IPS DF 6.9 (cell line): ENCODE data around the gene SGPL1.

Experiments
- DNase-seq: peaks from one replicate; pipeline ENCODE4 v3.0.0-alpha.2; 2013; ENCODE audit warnings: low read depth, low spot score
- H3K27ac ChIP-seq: one replicate; pipeline ENCODE4 v1.5.1; 2013; ENCODE audit warnings: low read length, control low read depth
- H3K27me3 ChIP-seq: 2 replicates; pipeline ENCODE4 v1.6.1; 2013; ENCODE audit warnings: mild to moderate bottlenecking, low read length; ENCODE audit not compliant: control insufficient read depth, insufficient read depth
- H3K36me3 ChIP-seq: 2 replicates; pipeline ENCODE4 v1.6.1; 2013; ENCODE audit warnings: low read length; ENCODE audit not compliant: control insufficient read depth, insufficient read depth
- H3K4me1 ChIP-seq: 2 replicates; pipeline ENCODE4 v1.6.1; 2013; ENCODE audit warnings: low read length; ENCODE audit not compliant: control insufficient read depth, insufficient read depth
- H3K4me3 ChIP-seq: 2 replicates; pipeline ENCODE4 v1.5.1; 2013; ENCODE audit warnings: mild to moderate bottlenecking, low read length
- H3K9me3 ChIP-seq: 2 replicates; pipeline ENCODE4 v1.6.1; 2013; ENCODE audit warnings: low read length, inconsistent platforms; ENCODE audit not compliant: control insufficient read depth, insufficient read depth
- WGBS: extraction: QIAGEN DNeasy Blood & Tissue Kit; methylation state at CpG from one replicate; pipeline ENCODE4 v1.1.7; 2013; ENCODE audit warnings: mixed read lengths, missing lambda C conversion rate; ENCODE audit not compliant: insufficient read length, insufficient coverage; 5-methylcytosine and 5-hydroxymethylcytosine counted together

Gene SGPL1

GRCh38 chr10:70811881-70812280 lies 3.9 kb upstream of the SGPL1 start:
- no peaks in the 10 kb centered on the region for H3K36me3 ChIP-seq
- H3K4me3 ChIP-seq, result no peak overlapping the region
- H3K9me3 ChIP-seq, result no peaks in the 10 kb centered on the region
- H3K27ac ChIP-seq, result no peak overlapping the region
- DNase-seq, result no peak
- peaks cover under 1% of the 10 kb centered on the region; the same call in 1 of the 2 replicates for H3K4me1 ChIP-seq
- H3K27me3 ChIP-seq, result no peaks in the 10 kb centered on the region
- WGBS, result no CpG with 5 or more reads among the region's 3 CpGs

DNA sequence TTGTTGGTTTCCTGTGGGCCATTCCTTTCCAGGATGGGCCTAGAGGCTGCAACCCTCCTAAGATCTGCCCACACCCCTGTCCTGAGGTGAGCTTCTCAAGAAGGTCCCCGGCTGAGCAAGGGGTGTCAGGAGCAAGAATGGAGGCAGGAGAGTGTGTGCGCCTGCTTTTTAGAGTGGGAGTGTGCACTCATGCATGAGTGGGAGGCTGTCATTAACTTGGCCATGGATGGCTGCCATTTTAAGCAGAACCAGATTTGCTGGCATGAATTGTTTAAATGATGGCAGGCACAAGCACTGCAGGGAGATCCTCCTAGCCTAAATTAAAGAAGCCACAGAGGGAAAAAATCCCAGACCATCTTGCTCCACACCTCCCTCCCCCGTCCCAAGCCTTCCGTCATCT lies 2.9 kb upstream of the SGPL1 start:
- Histone ChIP-seq H3K27ac (no peak overlapping the region), H3K4me1 (no peaks in the 10 kb centered on the region), H3K9me3 (no peaks in the 10 kb centered on the region), H3K27me3 (no peaks in the 10 kb centered on the region), H3K4me3 (no peak overlapping the region), H3K36me3 (no peaks in the 10 kb centered on the region)
- whole genome bisulfite sequencing, result no CpG with 5 or more reads among the region's 4 CpGs
- DNase-seq, result no peak

GRCh38 chr10:70814126-70814525 lies 1.6 kb upstream of the SGPL1 start:
- Histone ChIP-seq H3K36me3 (no peaks in the 10 kb centered on the region), H3K4me3 (no peak overlapping the region), H3K9me3 (no peaks in the 10 kb centered on the region), H3K27ac (no peak overlapping the region), H3K27me3 (no peaks in the 10 kb centered on the region), H3K4me1 (no peaks in the 10 kb centered on the region)
- no peak for DNase-seq
- WGBS, result no CpG with 5 or more reads among the region's 4 CpGs

DNA sequence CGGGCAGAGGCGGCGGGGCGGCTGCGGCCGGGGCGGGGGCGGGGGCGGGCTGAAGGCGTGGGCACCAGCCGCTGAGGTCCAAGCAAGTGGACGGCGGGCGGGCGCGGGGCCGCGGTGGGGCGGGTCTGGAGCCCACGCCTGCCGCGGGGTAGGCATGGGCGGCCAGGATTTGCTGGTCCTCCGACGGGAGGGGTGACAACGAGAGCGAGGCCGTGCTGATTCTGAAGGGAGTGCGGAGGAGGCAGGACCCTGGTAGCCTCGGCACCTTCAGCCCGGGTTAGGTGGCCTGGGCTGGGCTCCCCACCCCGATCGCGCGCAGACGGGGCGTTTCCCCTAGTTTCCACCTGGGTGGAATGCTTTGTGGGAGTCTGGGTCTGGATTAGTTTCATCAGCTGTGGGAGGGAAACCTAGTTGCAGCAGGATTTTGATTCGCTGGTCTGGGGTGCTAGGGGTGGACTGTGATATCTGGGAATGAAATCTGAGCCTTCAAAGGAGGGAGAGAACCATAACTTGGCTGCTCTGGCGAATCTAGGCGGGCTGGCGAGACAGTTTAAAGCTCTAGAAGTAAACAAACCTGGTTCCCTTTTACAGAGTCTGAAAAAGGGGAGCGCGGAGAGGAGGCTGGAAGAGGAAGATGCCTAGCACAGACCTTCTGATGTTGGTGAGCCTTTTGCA lies 609 bp downstream of the SGPL1 start:
- no peaks in the 10 kb centered on the region; the same call in 1 of the 2 replicates for H3K36me3 ChIP-seq
- no CpG with 5 or more reads among the region's 43 CpGs for WGBS
- no peak overlapping the region for H3K27ac ChIP-seq
- peak overlapping the region; percentile 84 for H3K4me3 ChIP-seq
- no peaks in the 10 kb centered on the region for H3K9me3 ChIP-seq
- no peaks in the 10 kb centered on the region for H3K4me1 ChIP-seq
- DNase-seq, result no peak
- no peaks in the 10 kb centered on the region for H3K27me3 ChIP-seq

DNA sequence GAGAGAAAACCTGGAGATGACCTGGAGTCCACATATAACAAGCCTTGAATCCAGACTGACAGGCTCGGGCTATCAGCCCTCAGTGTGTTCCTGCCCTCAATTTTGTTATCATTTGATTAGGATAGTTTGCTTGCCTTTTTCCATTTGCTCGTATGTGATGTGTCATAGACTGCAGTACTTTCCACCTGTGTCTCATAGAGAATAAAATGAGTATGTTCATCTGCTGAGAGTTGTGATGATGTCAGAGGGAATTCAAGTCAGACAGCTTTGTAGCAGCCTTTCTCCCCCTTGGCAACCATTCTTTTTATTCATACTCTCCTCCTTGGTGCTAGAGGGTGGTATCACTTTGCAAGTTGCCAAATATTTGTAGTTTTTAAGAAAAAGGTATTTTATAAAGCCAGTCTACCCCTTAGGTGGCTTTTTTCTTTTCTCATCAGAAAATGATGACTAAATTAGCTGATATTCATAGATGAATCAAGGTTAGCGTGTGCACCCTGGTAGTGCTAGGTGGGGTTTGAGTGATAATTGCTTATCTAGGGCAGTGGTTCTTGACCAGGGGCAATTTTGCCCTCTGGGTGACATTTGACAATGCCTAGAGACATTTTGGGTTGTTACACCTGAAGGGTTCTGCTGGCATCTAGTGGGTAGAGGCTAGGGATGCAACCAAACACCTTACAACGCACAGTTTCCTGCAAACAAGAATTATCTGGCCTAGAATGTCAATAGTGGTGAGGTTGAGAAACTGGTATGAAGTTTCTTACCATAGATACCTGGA lies 5.4 kb downstream of the SGPL1 start:
- no peak overlapping the region for H3K27ac ChIP-seq
- H3K9me3 ChIP-seq, result no peaks in the 10 kb centered on the region
- WGBS, result no CpG with 5 or more reads among the region's 4 CpGs
- H3K27me3 ChIP-seq, result no peaks in the 10 kb centered on the region
- no peak overlapping the region for H3K4me3 ChIP-seq
- DNase-seq, result no peak
- no peaks in the 10 kb centered on the region; the same call in 1 of the 2 replicates for H3K36me3 ChIP-seq
- no peaks in the 10 kb centered on the region for H3K4me1 ChIP-seq

DNA sequence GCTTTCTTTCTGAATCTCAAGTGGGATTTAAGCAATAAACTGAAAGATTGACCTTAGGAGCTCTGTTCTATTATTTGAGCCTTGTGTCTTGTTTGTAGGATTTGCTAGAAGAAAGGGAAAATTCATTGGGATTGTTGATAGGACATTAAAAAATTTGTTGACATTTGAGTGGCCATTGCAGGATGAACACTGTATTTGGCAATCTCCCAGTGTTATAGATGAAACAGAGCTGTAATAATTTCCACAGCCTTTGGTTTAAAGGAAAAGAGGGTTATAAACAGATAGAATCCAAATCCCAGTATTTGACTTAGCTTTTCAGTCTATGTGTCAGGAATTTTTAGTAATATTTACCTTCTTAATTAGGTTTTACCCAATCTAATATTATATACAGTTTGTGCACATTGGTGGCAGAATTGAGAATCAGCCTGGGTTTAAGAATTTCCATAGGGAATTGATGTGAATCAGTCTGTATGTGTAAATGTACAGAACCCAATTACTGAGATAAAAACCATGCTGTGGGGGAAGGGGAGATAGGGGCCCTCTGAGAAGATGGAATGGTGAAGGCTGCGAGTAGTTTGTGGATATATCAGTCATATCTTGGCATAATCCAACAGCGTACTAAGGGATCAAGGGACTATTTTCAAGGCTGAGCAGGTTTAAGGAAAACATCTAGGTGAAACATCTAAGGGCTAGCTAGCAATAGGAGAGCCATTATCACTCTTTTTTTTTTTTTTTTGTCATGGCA lies 6.5 kb downstream of the SGPL1 start:
- no peak overlapping the region for H3K4me3 ChIP-seq
- DNase-seq, result no peak
- H3K36me3 ChIP-seq, result no peaks in the 10 kb centered on the region; the same call in 1 of the 2 replicates
- no CpG with 5 or more reads among the region's 2 CpGs for WGBS
- H3K4me1 ChIP-seq, result no peaks in the 10 kb centered on the region
- H3K27ac ChIP-seq, result no peak overlapping the region
- H3K9me3 ChIP-seq, result no peaks in the 10 kb centered on the region
- H3K27me3 ChIP-seq, result no peaks in the 10 kb centered on the region

- no peaks in the 10 kb centered on the region for H3K9me3 ChIP-seq
- H3K4me1 ChIP-seq, result no peaks in the 10 kb centered on the region
- no peaks in the 10 kb centered on the region for H3K27me3 ChIP-seq
- no peak for DNase-seq
- H3K4me3 ChIP-seq, result no peak overlapping the region
- H3K36me3 ChIP-seq, result peaks cover 2% of the 10 kb centered on the region; the same call in 1 of the 2 replicates
- H3K27ac ChIP-seq, result no peak overlapping the region
- no CpG with 5 or more reads among the region's 2 CpGs for WGBS
Measured at GRCh38 chr10:70827086-70827757, 11.5 kb downstream of the SGPL1 start.

GRCh38 chr10:70828923-70829322 lies 13.2 kb downstream of the SGPL1 start:
- DNase-seq, result no peak
- no peak overlapping the region for H3K4me3 ChIP-seq
- no CpG with 5 or more reads among the region's 4 CpGs for WGBS
- H3K4me1 ChIP-seq, result no peaks in the 10 kb centered on the region
- peaks cover 2% of the 10 kb centered on the region; the same call in 1 of the 2 replicates for H3K36me3 ChIP-seq
- no peaks in the 10 kb centered on the region for H3K9me3 ChIP-seq
- H3K27me3 ChIP-seq, result no peaks in the 10 kb centered on the region
- no peak overlapping the region for H3K27ac ChIP-seq

GRCh38 chr10:70829543-70829942 lies 13.8 kb downstream of the SGPL1 start:
- Histone ChIP-seq H3K4me3 (no peak overlapping the region), H3K27me3 (no peaks in the 10 kb centered on the region), H3K4me1 (no peaks in the 10 kb centered on the region), H3K27ac (no peak overlapping the region), H3K9me3 (no peaks in the 10 kb centered on the region), H3K36me3 (peaks cover 2% of the 10 kb centered on the region; the same call in 1 of the 2 replicates)
- no peak for DNase-seq
- no CpG with 5 or more reads among the region's 5 CpGs for WGBS

DNA sequence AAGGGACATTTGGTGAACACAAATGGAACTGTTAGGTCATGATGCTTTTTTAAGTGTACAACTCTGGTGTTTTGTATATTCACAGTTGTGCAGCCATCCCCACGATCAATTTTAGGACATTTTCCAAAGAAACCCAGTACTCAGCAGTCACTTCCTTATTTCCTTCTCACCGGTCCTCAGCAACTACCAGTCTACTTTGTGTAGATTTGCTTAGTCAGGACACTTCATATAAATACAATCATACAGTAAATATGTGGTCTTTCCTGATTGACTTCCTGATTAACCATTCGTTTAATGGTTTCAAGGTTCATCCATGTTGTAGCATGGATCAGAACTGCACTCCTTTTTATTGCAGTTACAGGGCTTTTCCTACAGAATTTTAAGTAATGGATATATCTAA lies 14.4 kb downstream of the SGPL1 start:
- H3K36me3 ChIP-seq, result peaks cover 2% of the 10 kb centered on the region; the same call in 1 of the 2 replicates
- WGBS, result no CpG with 5 or more reads among the region's 3 CpGs
- no peaks in the 10 kb centered on the region for H3K4me1 ChIP-seq
- H3K27me3 ChIP-seq, result no peaks in the 10 kb centered on the region
- H3K9me3 ChIP-seq, result no peaks in the 10 kb centered on the region
- DNase-seq, result no peak
- no peak overlapping the region for H3K4me3 ChIP-seq
- H3K27ac ChIP-seq, result no peak overlapping the region
